GM18951 (cell line): ENCODE measurements around the gene CBX2.
"Not testable (repeated sequence)": the region's sequence is repeated elsewhere in the genome, so short reads cannot be mapped to it uniquely, and the experiment has no call there.

Source experiments
- POLR2A ChIP-seq: IDR thresholded peaks from 4 replicates; pipeline ENCODE4 v1.6.1; 2011; ENCODE audit warnings: mild to moderate bottlenecking; ENCODE audit not compliant: insufficient read length, insufficient read depth; ENCODE audit errors: extremely low read depth
- in situ Hi-C: fragments of 300-500 bp; cut with MboI; formaldehyde crosslinking; loops from one replicate; pipeline ENCODE4 v1.12.0; 2022; ENCODE audit warnings: low sequenced_read_pairs, mixed read lengths, inconsistent platforms; ENCODE audit not compliant: unreplicated experiment

Gene CBX2

DNA sequence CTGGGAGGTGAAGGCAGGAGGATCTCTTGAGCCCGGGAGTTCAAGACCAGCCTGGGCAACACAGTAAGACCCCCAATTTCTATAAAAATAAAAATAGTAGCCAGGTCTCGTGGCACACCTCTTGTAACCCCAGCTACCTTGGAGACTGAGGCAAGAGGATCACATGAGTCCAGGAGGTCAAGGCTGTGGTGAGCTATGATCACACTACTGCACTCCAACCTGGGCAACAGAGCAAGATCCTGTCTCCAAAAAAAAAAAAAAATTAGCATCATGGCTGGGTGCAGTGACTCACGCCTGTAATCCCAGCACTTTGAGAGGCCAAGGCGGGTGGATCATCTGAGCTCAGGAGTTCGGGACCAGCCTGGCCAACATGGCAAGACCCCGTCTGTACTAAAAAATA, 6.7 kb upstream of the CBX2 start:
- in situ Hi-C loops = no loop called here
- no peak for TF ChIP-seq POLR2A

- in situ Hi-C loops = not testable (repeated sequence)
These were observed 5.2 kb upstream of the CBX2 start for GRCh38 chr17:79772726-79773125.

GRCh38 chr17:79774561-79774975, 3.4 kb upstream of the CBX2 start:
- no peak for TF ChIP-seq POLR2A
- in situ Hi-C loops = no loop called here

GRCh38 chr17:79775632-79776031, 2.3 kb upstream of the CBX2 start:
- no peak for TF ChIP-seq POLR2A
- in situ Hi-C loops = loop anchor here (25.0 kb wide), 1 partner anchor 187 kb away; no protein-coding TSS in a partner anchor

- TF ChIP-seq POLR2A = no peak
- in situ Hi-C loops = loop anchor here (25.0 kb wide), 1 partner anchor 186 kb away; no protein-coding TSS in a partner anchor
These were observed 1.4 kb upstream of the CBX2 start for GRCh38 chr17:79776376-79777119.

DNA sequence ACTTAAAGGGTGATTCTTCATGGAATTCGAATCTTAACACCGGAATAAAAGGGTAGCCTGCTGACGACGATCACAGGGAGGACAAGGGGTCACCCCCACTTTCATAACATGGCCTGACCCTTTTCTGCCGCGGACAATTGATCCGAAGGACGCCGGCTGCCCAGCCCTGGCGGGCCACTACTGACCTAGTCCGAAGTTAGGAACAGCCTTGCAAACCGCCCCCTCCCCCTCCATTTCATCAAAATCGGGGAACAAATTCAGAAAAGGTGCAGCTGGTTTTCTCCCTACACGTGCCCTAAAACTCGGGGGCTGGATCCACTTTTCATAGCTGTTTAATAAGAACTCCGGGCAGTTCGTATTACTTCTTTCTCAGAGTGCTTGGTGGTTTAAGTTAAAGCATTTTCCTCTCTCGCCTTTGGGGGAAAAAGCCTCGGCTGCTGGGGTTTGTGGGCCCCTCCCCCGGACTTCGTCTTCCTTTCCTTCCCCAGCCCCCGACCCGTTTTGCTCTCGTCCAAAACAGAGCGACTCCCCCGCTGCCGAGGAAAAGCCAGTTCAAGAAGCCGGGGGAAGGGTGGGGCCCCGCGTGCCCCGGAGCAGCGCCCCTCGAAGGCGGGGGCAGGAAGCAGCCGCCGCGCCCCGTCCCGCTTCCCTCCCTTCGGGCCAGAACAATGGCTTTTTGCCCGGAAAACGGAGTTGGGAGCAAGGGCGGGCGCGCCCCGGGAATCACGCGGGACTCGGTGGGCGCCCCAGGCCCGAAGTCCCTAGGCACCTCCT, 641 bp upstream of the CBX2 start:
- TF ChIP-seq POLR2A = no peak
- in situ Hi-C loops = loop anchor here (25.0 kb wide), 1 partner anchor 185 kb away; no protein-coding TSS in a partner anchor

DNA sequence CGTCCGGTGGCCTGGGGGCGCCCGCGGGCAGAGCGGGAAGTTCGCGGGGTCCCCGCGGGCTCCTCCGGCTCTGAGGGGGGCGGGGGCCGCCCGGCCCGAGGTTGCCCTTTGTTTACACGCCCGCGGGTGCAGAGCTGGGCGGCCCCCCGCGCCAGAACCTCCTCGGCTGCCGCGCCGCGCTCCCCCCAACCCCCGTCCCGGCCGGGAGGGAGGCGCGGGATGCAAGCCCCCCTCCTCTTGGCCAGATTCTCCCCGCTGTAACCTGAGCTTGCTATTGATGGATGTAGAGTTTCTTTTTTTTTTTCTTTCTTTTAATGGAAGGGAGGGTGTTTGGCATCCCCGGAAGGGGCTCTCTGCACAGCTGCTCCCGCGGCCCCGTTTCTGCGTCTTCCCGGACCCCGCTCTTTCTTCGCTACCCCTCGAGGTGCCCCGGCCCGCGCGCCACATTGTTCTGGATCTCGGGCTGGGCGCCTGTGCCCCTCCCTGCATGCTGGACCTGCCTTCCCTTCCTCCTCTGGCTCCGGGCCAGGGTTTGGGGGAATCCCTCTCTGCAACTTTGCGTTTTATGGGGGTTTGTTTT, 646 bp downstream of the CBX2 start:
- in situ Hi-C loops = loop anchor here (25.0 kb wide), 1 partner anchor 184 kb away; no protein-coding TSS in a partner anchor

DNA sequence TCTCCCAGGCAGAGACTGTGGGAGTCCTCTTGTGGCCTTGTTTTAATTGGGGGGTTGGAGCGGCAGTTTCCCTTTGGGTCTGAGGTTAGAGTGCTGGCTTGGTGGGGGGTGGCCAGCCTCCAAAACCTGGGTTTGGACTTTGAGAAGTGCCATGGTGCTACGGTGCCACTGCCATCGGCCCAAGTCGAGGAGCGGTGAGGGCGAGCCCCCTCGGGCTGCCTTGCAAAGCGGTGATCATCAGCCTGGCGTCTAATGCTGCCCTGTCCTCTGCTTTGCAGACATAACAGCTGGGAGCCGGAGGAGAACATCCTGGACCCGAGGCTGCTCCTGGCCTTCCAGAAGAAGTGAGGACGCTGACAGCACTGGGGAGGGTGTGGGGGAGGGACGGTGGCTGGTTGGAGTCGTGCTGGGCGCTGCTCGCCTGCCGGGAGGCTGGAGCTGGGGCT, 1.2 kb downstream of the CBX2 start:
- TF ChIP-seq POLR2A = no peak
- in situ Hi-C loops = loop anchor here (25.0 kb wide), 1 partner anchor 183 kb away; no protein-coding TSS in a partner anchor

More for the DNA sequence above, 646 bp downstream of the CBX2 start:
- TF ChIP-seq POLR2A = no peak

- no peak for TF ChIP-seq POLR2A
- in situ Hi-C loops = loop anchor here (25.0 kb wide), 1 partner anchor 182 kb away; no protein-coding TSS in a partner anchor
These were observed 1.9 kb downstream of the CBX2 start for GRCh38 chr17:79779661-79780365.

GRCh38 chr17:79781012-79781650, 3.2 kb downstream of the CBX2 start:
- in situ Hi-C loops = loop anchor here (25.0 kb wide), 1 partner anchor 181 kb away; no protein-coding TSS in a partner anchor
- no peak for TF ChIP-seq POLR2A

GRCh38 chr17:79781736-79782575, 4.0 kb downstream of the CBX2 start:
- in situ Hi-C loops = loop anchor here (25.0 kb wide), 1 partner anchor 180 kb away; no protein-coding TSS in a partner anchor
- TF ChIP-seq POLR2A = no peak
